ENCODE data around the gene SUB1.

Gene SUB1

GRCh38 chr5:32642276-32643002 is 57.1 kb downstream of the SUB1 start:
- ChIA-PET CTCF (no interaction called here), POLR2A (no interaction called here)
- no peak for TF ChIP-seq CTCF (IDR thresholded peaks at IDR 0.05; ENCODE audit: insufficient read depth, low read length, missing control alignments)
- DNase-seq (ENCODE audit: low read depth, low spot score), result peak; percentile 26
- no peak overlapping the region for H3K4me3 ChIP-seq (ENCODE audit: low read depth, low read length)

- ChIA-PET POLR2A (no interaction called here), CTCF (no interaction called here)
- no peak for TF ChIP-seq CTCF (IDR thresholded peaks at IDR 0.05; ENCODE audit: insufficient read depth, low read length, missing control alignments)
- no peak for DNase-seq (ENCODE audit: low read depth, low spot score)
- H3K4me3 ChIP-seq (ENCODE audit: low read depth, low read length), result no peak overlapping the region
Measured at GRCh38 chr5:32645246-32645645, 59.9 kb downstream of the SUB1 start.

- no peak overlapping the region for H3K4me3 ChIP-seq (ENCODE audit: low read depth, low read length)
- DNase-seq (ENCODE audit: low read depth, low spot score), result no peak
- ChIA-PET CTCF (no interaction called here), POLR2A (no interaction called here)
- no peak for TF ChIP-seq CTCF (IDR thresholded peaks at IDR 0.05; ENCODE audit: insufficient read depth, low read length, missing control alignments)
Measured at GRCh38 chr5:32646061-32646969, 61.0 kb downstream of the SUB1 start.

GRCh38 chr5:32651088-32651487 is 65.7 kb downstream of the SUB1 start:
- ChIA-PET CTCF (interaction anchor here (1.3 kb wide), 1 partner anchor 773 kb away, joined by 3 read pairs; no protein-coding TSS in a partner anchor), POLR2A (no interaction called here)
- DNase-seq (ENCODE audit: low read depth, low spot score), result no peak
- no peak for TF ChIP-seq CTCF (IDR thresholded peaks at IDR 0.05; ENCODE audit: insufficient read depth, low read length, missing control alignments)
- H3K4me3 ChIP-seq (ENCODE audit: low read depth, low read length), result no peak overlapping the region

GRCh38 chr5:32651638-32652037 is 66.3 kb downstream of the SUB1 start:
- TF ChIP-seq CTCF (IDR thresholded peaks at IDR 0.05; ENCODE audit: insufficient read depth, low read length, missing control alignments), result no peak
- DNase-seq (ENCODE audit: low read depth, low spot score), result no peak
- POLR2A ChIA-PET, result no interaction called here
- CTCF ChIA-PET, result no interaction called here
- no peak overlapping the region for H3K4me3 ChIP-seq (ENCODE audit: low read depth, low read length)
